ENCODE results near the gene DDX42. TPM values are rescaled to one million over a fixed set of nuclear protein-coding genes. Genes with fewer than 3 reads are reported as not detected.
"Not testable (repeated sequence)": the region's sequence is repeated elsewhere in the genome, so short reads cannot be mapped to it uniquely, and the experiment has no call there.

Gene DDX42
- total RNA-seq, 1 experiment from 2014 or later = 184 TPM

DNA sequence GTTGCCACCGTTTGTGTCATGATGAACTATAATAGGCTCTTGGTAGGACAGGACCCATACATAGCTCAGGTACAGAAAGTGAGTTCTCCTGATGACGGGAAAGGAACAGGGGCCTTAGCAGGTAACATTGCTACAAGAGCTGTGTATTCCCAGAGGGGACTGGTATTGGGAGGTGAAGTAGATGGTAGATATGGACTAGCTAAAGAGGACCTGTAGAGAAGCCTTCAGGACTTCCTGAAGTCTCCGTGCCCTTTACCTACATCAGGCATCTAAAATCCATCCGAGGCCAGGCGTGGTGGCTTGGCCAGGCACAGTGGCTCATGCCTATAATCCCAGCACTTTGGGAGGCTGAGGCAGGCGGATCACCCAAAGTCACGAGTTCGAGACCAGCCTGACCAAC lies 81.2 kb downstream of the DDX42 start:
- no peak overlapping the region for H2BK5ac ChIP-seq (ENCODE audit: insufficient read length, low read length)
- H2BK15ac ChIP-seq (ENCODE audit: low read depth, low read length) = no peak overlapping the region
- H3K79me2 ChIP-seq (ENCODE audit: insufficient read depth, low read length) = no peaks in the 10 kb centered on the region
- Mint-ChIP-seq H3K36me3 (ENCODE audit: insufficient read depth in 1 of 3, low read depth in 3 of 3) (no peaks in the 10 kb centered on the region), H3K4me1 (no peaks in the 10 kb centered on the region), H3K4me3 (no peak overlapping the region), H3K27ac (no peak overlapping the region), H3K9me3 (no peaks in the 10 kb centered on the region), H3K27me3 (ENCODE audit: low read depth) (peaks cover 40% of the 10 kb centered on the region)
- WGBS (ENCODE audit: extremely low coverage, insufficient read length, low lambda C conversion rate) = no CpG with 5 or more reads among the region's 8 CpGs
- H3K4me1 ChIP-seq (ENCODE audit: insufficient read depth, low read length) = no peaks in the 10 kb centered on the region
- H2BK20ac ChIP-seq (ENCODE audit: low read depth, low read length, poor library complexity, severe bottlenecking) = no peak overlapping the region
- H3K27me3 ChIP-seq (ENCODE audit: insufficient read depth, low read length) = no peaks in the 10 kb centered on the region
- no peak overlapping the region for H2AK5ac ChIP-seq (ENCODE audit: insufficient read length, low read length)
- no peak overlapping the region for H4K91ac ChIP-seq (ENCODE audit: insufficient read length, low read depth, low read length)
- H3K79me1 ChIP-seq (ENCODE audit: insufficient read depth, low read depth, low read length, poor library complexity, severe bottlenecking) = no peaks in the 10 kb centered on the region
- no peaks in the 10 kb centered on the region for H4K20me1 ChIP-seq (ENCODE audit: control insufficient read depth, insufficient read depth, insufficient read length)
- no peaks in the 10 kb centered on the region for H3K9me3 ChIP-seq (ENCODE audit: control insufficient read depth, low read depth, low read length)
- H3K14ac ChIP-seq (ENCODE audit: insufficient read depth, low read length) = no peak overlapping the region
- H3K23ac ChIP-seq (ENCODE audit: insufficient read length, low read depth, low read length) = no peak overlapping the region
- H3K4me2 ChIP-seq (ENCODE audit: insufficient read depth, insufficient read length, low read length) = no peak overlapping the region
- no peak overlapping the region for H2AFZ ChIP-seq (ENCODE audit: low read length)
- no peak for DNase-seq
- no peak overlapping the region for H4K5ac ChIP-seq (ENCODE audit: insufficient read length, low read depth, low read length)
- no peak overlapping the region for H2BK120ac ChIP-seq (ENCODE audit: low read depth, low read length, poor library complexity, severe bottlenecking)
- H4K8ac ChIP-seq (replicated peaks; ENCODE audit: insufficient read length, low read depth, low read length) = no peak overlapping the region
- H2BK12ac ChIP-seq (ENCODE audit: insufficient read length, low read depth, low read length) = no peak overlapping the region
- H3K9ac ChIP-seq (ENCODE audit: extremely low read depth, insufficient read length, low read length) = no peak overlapping the region
- no peak overlapping the region for H3K4ac ChIP-seq (ENCODE audit: low read depth, low read length)
- H3K23me2 ChIP-seq (ENCODE audit: insufficient read length, low read depth, low read length, poor library complexity, severe bottlenecking) = no peaks in the 10 kb centered on the region
- no peak overlapping the region for H3K27ac ChIP-seq (ENCODE audit: insufficient read length, low read depth, low read length)
- H3K18ac ChIP-seq (ENCODE audit: insufficient read length, low read depth, low read length) = no peak overlapping the region
- H3T11ph ChIP-seq (ENCODE audit: low read length) = no peak overlapping the region
- H3K56ac ChIP-seq (ENCODE audit: insufficient read length, low read depth, low read length) = no peak overlapping the region
- TF ChIP-seq, protein P1, sequence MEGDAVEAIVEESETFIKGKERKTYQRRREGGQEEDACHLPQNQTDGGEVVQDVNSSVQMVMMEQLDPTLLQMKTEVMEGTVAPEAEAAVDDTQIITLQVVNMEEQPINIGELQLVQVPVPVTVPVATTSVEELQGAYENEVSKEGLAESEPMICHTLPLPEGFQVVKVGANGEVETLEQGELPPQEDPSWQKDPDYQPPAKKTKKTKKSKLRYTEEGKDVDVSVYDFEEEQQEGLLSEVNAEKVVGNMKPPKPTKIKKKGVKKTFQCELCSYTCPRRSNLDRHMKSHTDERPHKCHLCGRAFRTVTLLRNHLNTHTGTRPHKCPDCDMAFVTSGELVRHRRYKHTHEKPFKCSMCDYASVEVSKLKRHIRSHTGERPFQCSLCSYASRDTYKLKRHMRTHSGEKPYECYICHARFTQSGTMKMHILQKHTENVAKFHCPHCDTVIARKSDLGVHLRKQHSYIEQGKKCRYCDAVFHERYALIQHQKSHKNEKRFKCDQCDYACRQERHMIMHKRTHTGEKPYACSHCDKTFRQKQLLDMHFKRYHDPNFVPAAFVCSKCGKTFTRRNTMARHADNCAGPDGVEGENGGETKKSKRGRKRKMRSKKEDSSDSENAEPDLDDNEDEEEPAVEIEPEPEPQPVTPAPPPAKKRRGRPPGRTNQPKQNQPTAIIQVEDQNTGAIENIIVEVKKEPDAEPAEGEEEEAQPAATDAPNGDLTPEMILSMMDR (conservative IDR thresholded peaks at IDR 0.05) = no peak

DNA sequence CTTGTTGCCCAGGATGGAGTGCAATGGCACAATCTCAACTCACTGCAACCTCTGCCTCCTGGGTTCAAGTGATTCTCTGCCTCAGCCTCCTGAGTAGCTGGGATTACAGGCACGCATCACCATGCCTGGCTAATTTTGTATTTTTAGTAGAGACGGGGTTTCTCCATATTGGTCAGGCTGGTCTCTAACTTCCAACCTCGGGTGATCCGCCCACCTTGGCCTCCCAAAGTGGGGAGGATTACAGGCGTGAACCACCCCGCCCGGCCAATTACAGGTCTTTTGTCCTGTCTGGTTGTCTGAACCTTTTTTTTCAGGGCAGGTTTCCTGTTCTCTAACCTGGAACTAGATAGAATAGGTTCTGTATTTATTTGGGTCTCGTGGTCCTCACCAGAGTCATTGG lies 82.5 kb downstream of the DDX42 start:
- H3K4ac ChIP-seq (ENCODE audit: low read depth, low read length); H3K23me2 ChIP-seq (ENCODE audit: insufficient read length, low read depth, low read length, poor library complexity, severe bottlenecking); H3K56ac ChIP-seq (ENCODE audit: insufficient read length, low read depth, low read length); H3K79me1 ChIP-seq (ENCODE audit: insufficient read depth, low read depth, low read length, poor library complexity, severe bottlenecking); DNase-seq; H3K36me3 Mint-ChIP-seq (ENCODE audit: insufficient read depth in 1 of 3, low read depth in 3 of 3); H2BK12ac ChIP-seq (ENCODE audit: insufficient read length, low read depth, low read length); H3K27ac ChIP-seq (ENCODE audit: insufficient read length, low read depth, low read length); H3K4me1 Mint-ChIP-seq; H2BK5ac ChIP-seq (ENCODE audit: insufficient read length, low read length); H4K20me1 ChIP-seq (ENCODE audit: control insufficient read depth, insufficient read depth, insufficient read length); H3K79me2 ChIP-seq (ENCODE audit: insufficient read depth, low read length); H2AFZ ChIP-seq (ENCODE audit: low read length); H4K91ac ChIP-seq (ENCODE audit: insufficient read length, low read depth, low read length); H2BK20ac ChIP-seq (ENCODE audit: low read depth, low read length, poor library complexity, severe bottlenecking); H3K27ac Mint-ChIP-seq; H2AK5ac ChIP-seq (ENCODE audit: insufficient read length, low read length); H3K9me3 Mint-ChIP-seq; H3K14ac ChIP-seq (ENCODE audit: insufficient read depth, low read length); H3K18ac ChIP-seq (ENCODE audit: insufficient read length, low read depth, low read length); H3K27me3 ChIP-seq (ENCODE audit: insufficient read depth, low read length); H3K4me3 Mint-ChIP-seq; H4K8ac ChIP-seq (replicated peaks; ENCODE audit: insufficient read length, low read depth, low read length); H3K9me3 ChIP-seq (ENCODE audit: control insufficient read depth, low read depth, low read length); H3K4me1 ChIP-seq (ENCODE audit: insufficient read depth, low read length); H2BK15ac ChIP-seq (ENCODE audit: low read depth, low read length); H3T11ph ChIP-seq (ENCODE audit: low read length); H3K23ac ChIP-seq (ENCODE audit: insufficient read length, low read depth, low read length); H3K4me2 ChIP-seq (ENCODE audit: insufficient read depth, insufficient read length, low read length); H2BK120ac ChIP-seq (ENCODE audit: low read depth, low read length, poor library complexity, severe bottlenecking); H4K5ac ChIP-seq (ENCODE audit: insufficient read length, low read depth, low read length); H3K9ac ChIP-seq (ENCODE audit: extremely low read depth, insufficient read length, low read length): not testable (repeated sequence)
- H3K27me3 Mint-ChIP-seq (ENCODE audit: low read depth) = peaks cover 34% of the 10 kb centered on the region
- WGBS (ENCODE audit: extremely low coverage, insufficient read length, low lambda C conversion rate) = no CpG with 5 or more reads among the region's 8 CpGs
